HG03066 (cell line): ENCODE results near the gene TENM4.
A peak's percentile ranks its signal among the peaks of the same experiment; 100 is the strongest.

ENCODE experiments used
- ATAC-seq: cut with Tn5 transposase; IDR thresholded peaks from one replicate; pipeline ENCODE4 v1.9.1; 2021; ENCODE audit warnings: low read depth; ENCODE audit not compliant: unreplicated experiment

TENM4 gene

GRCh38 chr11:79440571-79441460 lies at the start of gene TENM4:
Gene TENM4, minus strand, starts transcription at chr11:79441030. Its CDS starts 371,086 bp downstream, at chr11:79069944.
- no peak for ATAC-seq

DNA sequence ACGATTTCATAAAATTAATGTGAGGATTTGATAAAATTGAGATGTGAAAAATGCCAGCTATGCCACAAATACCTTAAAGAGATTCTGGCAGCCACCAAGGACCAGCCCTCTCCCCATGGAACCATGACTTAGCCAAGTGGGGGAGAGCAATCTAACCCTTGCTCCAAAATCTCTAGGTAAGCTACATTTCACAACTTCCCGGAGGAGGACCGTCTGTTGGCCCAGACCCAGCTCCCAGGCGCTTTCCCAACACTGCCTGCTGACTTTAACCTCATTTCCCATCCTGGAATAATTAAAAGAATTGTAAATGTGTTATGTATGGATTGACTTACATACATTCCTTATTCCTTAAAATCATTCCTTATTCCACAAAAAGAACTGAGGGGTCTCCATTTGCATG lies 47.5 kb upstream of the TENM4 start:
- ATAC-seq = no peak

DNA sequence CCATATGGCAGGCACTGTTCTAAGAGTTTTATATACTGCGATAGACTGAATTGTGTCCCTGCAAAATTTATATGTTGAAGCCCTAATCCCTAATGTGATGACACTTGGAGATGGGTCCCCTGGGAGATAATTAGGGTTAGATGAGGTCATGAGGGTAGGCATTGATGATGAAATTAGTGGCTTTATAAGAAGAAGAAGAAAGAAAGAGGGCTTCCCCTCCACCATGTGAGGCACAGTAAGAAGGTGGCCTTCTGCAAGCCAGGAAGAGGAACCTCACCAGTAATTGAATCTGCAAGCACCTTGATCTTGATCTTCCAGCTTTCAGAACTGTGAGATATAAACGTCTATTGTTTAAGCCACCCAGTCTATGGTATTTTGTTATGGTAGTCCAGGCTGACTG lies 46.6 kb upstream of the TENM4 start:
- no peak for ATAC-seq

GRCh38 chr11:79486242-79486984 lies 45.6 kb upstream of the TENM4 start:
- no peak for ATAC-seq

GRCh38 chr11:79485694-79486093 lies 44.9 kb upstream of the TENM4 start:
- ATAC-seq = no peak

GRCh38 chr11:79484872-79485271 lies 44.0 kb upstream of the TENM4 start:
- no peak for ATAC-seq

- peak; percentile 76 for ATAC-seq
Measured at GRCh38 chr11:79482800-79483199, 42.0 kb upstream of the TENM4 start.

DNA sequence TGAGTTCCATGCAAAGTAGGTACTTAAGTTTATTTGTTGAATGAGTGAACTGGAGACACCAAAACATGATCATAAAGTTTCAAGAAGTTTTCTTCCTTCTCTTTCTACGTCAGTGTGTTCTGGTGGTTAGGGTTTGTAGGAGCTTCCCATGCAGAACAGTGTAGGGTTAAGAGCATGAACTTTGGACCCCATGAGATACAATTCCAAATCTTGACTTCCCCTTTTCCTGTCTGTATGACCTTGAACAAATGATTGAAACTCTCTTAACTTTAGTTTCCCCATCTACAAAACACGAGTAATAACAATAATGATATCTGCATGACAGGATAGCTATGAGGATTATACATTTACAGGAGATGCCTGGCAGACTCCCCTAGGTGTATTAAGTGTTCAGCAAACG lies 41.0 kb upstream of the TENM4 start:
- peak; percentile 46 for ATAC-seq

DNA sequence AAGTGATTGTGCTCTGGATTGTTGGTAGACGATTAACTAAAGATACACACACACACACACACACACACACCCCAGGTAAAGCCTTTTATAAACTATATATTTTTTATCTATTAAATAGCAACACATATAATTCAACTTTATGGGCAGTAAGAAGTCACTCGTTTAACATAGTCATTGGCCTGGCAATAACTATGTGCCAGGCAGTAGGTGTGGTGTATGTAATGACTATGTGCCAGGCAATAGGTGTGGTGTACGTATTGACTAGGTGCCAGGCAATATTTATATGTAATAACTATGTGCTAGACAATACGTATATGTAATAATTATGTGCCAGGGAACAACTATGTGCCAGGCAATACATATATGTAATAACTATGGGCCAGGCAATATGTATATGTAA lies 40.0 kb upstream of the TENM4 start:
- ATAC-seq = no peak

DNA sequence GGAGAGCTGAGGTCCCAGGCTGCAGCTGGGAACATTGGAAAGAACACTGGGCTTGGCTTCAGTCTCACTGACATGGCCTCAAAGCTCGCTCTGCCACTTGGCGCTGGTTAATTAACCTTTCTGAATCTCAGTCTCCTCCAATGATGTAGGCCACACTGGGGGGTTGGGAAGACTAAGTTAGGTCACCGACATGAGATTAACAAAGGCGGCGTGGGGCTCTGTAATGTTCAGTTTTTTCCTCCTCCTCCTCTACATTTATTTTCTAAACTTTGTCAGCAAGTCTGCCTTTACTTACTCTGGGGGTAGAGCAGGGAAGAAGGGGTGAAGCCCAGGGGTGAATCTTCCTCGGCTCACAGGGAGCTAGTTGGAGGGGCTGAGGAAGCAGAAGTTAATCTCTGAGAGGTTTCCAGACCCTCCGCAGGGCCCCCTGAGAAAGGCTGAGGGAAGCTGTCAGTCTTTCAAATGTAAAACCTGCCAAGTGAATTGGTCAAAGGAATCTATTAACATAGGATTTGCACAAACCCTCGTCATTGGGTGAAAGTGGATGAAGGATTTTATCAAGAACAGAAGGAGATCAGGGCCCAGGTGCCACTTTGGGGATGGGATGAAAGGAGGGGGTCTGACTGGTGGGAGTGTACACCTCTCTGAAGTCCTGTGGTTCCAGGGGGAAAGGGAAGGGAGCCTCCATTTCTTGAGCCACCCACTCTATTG lies 32.1 kb upstream of the TENM4 start:
- ATAC-seq = no peak

- no peak for ATAC-seq
Measured at GRCh38 chr11:79471071-79471844, 30.4 kb upstream of the TENM4 start.

DNA sequence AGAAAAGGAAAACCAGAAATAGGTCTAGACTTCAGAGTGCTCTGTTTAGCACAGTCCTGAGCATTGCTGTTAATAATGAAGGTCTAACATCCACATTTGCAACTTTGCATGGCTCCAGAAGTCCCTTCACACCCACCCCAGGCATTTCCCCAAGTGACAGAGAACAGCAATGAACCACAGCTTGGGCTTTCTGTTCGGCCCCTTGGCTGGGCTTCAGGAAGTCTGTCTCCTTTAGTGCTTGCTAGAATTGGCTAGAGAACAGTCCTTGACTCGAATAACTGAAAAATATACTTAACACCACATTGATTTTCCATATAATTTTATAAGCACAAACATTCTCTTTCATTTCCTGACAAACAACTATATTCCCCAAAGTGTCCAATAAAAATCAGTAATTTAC lies 29.3 kb upstream of the TENM4 start:
- ATAC-seq = no peak

DNA sequence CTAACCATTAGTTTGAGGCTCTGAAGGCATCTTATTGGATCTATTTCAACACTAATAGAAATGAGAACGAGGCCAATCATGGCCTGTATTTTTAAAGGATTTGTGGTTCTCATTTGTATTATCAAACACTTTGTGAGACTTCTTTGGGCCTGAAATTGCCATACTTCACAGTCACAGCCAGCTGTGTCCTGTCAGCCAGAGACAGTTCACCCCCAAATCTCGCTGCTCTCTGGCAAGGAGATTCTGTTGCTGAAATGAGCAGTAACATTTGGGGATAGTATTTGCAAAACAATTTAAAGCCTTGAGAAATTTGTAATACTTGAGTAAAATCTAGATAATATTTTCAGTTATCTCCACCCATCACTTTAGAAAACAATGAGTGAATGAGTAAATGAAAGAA lies 26.9 kb upstream of the TENM4 start:
- ATAC-seq = no peak

GRCh38 chr11:79466411-79466810 lies 25.6 kb upstream of the TENM4 start:
- no peak for ATAC-seq

DNA sequence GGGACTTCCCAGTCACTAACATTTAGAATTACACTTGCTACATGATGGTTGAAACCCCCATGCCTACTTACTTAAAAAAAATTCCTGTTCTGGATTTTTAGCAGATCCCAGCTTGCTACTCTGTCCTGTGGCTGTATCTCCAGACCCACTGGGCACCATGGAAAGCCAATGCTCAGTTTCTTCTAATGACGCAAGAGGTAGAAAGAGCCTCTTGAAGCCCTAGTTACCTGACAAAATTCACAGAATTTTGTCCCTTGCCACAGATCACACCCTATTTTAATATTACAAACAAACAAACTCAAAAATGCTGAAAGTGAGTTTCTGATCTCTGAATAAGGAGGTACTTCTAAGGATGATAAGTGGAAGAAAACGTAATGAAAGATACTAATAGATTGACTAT lies 24.3 kb upstream of the TENM4 start:
- no peak for ATAC-seq

- no peak for ATAC-seq
Measured at GRCh38 chr11:79461666-79462645, 21.1 kb upstream of the TENM4 start.

- no peak for ATAC-seq
Measured at GRCh38 chr11:79461144-79461543, 20.3 kb upstream of the TENM4 start.

- no peak for ATAC-seq
Measured at GRCh38 chr11:79458709-79459108, 17.9 kb upstream of the TENM4 start.

DNA sequence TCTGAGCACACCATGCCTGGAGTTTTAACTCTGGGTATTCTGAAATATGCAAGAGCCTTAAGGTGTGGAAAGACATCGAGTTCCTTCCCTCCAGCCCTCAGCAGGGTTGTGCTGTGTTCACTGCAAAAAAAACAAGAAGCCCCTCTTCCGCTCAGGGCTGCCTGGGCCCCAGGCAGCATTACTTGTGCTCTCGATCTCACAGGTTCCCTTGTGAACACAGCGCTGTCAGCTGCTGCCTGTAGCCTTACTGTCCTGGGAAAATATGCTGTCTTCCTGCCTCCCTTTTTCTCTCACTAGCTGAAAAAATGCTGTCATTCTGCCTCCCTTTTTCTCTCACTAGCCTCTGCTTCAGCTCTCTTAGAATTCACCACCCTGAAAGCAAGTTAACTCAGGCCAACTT lies 15.7 kb upstream of the TENM4 start:
- ATAC-seq = no peak
